ENCODE data around the gene PCK1.

Gene PCK1

GRCh38 chr20:57577679-57578475 lies 17.0 kb downstream of the PCK1 start:
- no peak for DNase-seq (ENCODE audit: low spot score)

- no peak for DNase-seq (ENCODE audit: low spot score)
Measured at GRCh38 chr20:57578476-57579165, 17.7 kb downstream of the PCK1 start.

- no peak for DNase-seq (ENCODE audit: low spot score)
Measured at GRCh38 chr20:57579331-57579897, 18.5 kb downstream of the PCK1 start.

- no peak for DNase-seq (ENCODE audit: low spot score)
Measured at GRCh38 chr20:57579898-57580447, 19.1 kb downstream of the PCK1 start.

- no peak for DNase-seq (ENCODE audit: low spot score)
Measured at GRCh38 chr20:57580478-57581201, 19.7 kb downstream of the PCK1 start.

GRCh38 chr20:57581202-57582028 lies 20.5 kb downstream of the PCK1 start:
- no peak for DNase-seq (ENCODE audit: low spot score)

GRCh38 chr20:57582029-57582378 lies 21.1 kb downstream of the PCK1 start:
- DNase-seq (ENCODE audit: low spot score), result no peak

GRCh38 chr20:57582432-57583288 lies 21.8 kb downstream of the PCK1 start:
- no peak for DNase-seq (ENCODE audit: low spot score)

- no peak for DNase-seq (ENCODE audit: low spot score)
Measured at GRCh38 chr20:57583289-57584257, 22.7 kb downstream of the PCK1 start.

- no peak for DNase-seq (ENCODE audit: low spot score)
Measured at GRCh38 chr20:57584768-57585461, 24.0 kb downstream of the PCK1 start.

- DNase-seq (ENCODE audit: low spot score), result no peak
Measured at GRCh38 chr20:57585466-57586213, 24.7 kb downstream of the PCK1 start.

GRCh38 chr20:57586370-57586793 lies 25.5 kb downstream of the PCK1 start:
- no peak for DNase-seq (ENCODE audit: low spot score)

GRCh38 chr20:57586943-57587277 lies 26.0 kb downstream of the PCK1 start:
- DNase-seq (ENCODE audit: low spot score), result no peak

- no peak for DNase-seq (ENCODE audit: low spot score)
Measured at GRCh38 chr20:57587278-57587988, 26.5 kb downstream of the PCK1 start.

GRCh38 chr20:57587989-57588377 lies 27.1 kb downstream of the PCK1 start:
- DNase-seq (ENCODE audit: low spot score), result no peak

- no peak for DNase-seq (ENCODE audit: low spot score)
Measured at GRCh38 chr20:57588596-57588995, 27.7 kb downstream of the PCK1 start.

GRCh38 chr20:57589123-57589727 lies 28.3 kb downstream of the PCK1 start:
- no peak for DNase-seq (ENCODE audit: low spot score)

Data from kidney capillary endothelial cell (primary cell).